HepG2 (cell line): ENCODE results near the gene PEPD. TPM values are rescaled to one million over a fixed set of nuclear protein-coding genes. Genes with fewer than 3 reads are reported as not detected.
A peak's percentile ranks its signal among the peaks of the same experiment; 100 is the strongest.

Experiments used
- BCL6 ChIP-seq: IDR thresholded peaks from 2 replicates; pipeline ENCODE4 v1.6.1; 2016; ENCODE audit warnings: missing genetic modification reagents, missing compliant biosample characterization
- CBFB ChIP-seq: sonication (generic); formaldehyde crosslinking; IDR thresholded peaks from 2 replicates; pipeline ENCODE4 v1.4.0; 2020; ENCODE audit warnings: missing genetic modification reagents
- CEBPB ChIP-seq: IDR thresholded peaks from 2 replicates; pipeline ENCODE4 v1.6.1; 2011; ENCODE audit warnings: low read depth, low read length, improper control_type of control experiment, borderline replicate concordance
- EP300 ChIP-seq, 3 experiments: sonication (generic) in 1 of 3; formaldehyde crosslinking in 1 of 3; IDR thresholded peaks; 2 replicates each; pipeline versions ENCODE4 v1.5.1 to v1.6.1; 2011 to 2020; ENCODE audit warnings: low read depth in 2 of 3, low read length in 2 of 3, borderline replicate concordance in 1 of 3, improper control_type of control experiment in 1 of 3, mild to moderate bottlenecking in 1 of 3, missing genetic modification reagents in 1 of 3, moderate library complexity in 1 of 3
- FOXA3 ChIP-seq: IDR thresholded peaks from 2 replicates; pipeline ENCODE4 v1.6.1; 2016; ENCODE audit warnings: missing genetic modification reagents, missing compliant biosample characterization
- KLF16 ChIP-seq, 2 experiments: sonication (generic) in 1 of 2; formaldehyde crosslinking in 1 of 2; IDR thresholded peaks; 2 replicates each; pipeline versions ENCODE4 v1.6.1 to v1.8.0; 2016 to 2023; ENCODE audit warnings: missing genetic modification reagents in 2 of 2, missing compliant biosample characterization in 1 of 2
- KMT2A ChIP-seq: sonication (generic); formaldehyde crosslinking; IDR thresholded peaks from 2 replicates; pipeline ENCODE4 v1.4.0; 2020; ENCODE audit warnings: missing genetic modification reagents
- MED1 ChIP-seq: sonication (generic); formaldehyde crosslinking; IDR thresholded peaks from 2 replicates; pipeline ENCODE4 v1.4.0; 2020; ENCODE audit warnings: missing genetic modification reagents
- MEF2D ChIP-seq: sonication (generic); formaldehyde crosslinking; IDR thresholded peaks from 2 replicates; pipeline ENCODE4 v1.5.1; 2020; ENCODE audit warnings: mild to moderate bottlenecking, missing genetic modification reagents
- NR2C2 ChIP-seq: sonication (generic); formaldehyde crosslinking; IDR thresholded peaks from 2 replicates; pipeline ENCODE4 v1.4.0; 2020; ENCODE audit warnings: missing genetic modification reagents, mild to moderate bottlenecking, moderate library complexity, borderline replicate concordance
- NR2F6 ChIP-seq, 2 experiments: IDR thresholded peaks; 2 replicates each; pipeline ENCODE4 v1.6.1; 2016; ENCODE audit warnings: antibody characterized with exemption in 1 of 2, mild to moderate bottlenecking in 1 of 2
- REST ChIP-seq, 2 experiments: IDR thresholded peaks; 2 replicates each; pipeline ENCODE4 v1.6.1; 2011 to 2012; ENCODE audit warnings: low read length in 2 of 2, borderline replicate concordance in 1 of 2, low read depth in 1 of 2, mild to moderate bottlenecking in 1 of 2, moderate library complexity in 1 of 2
- SOX5 ChIP-seq: IDR thresholded peaks from 2 replicates; pipeline ENCODE4 v1.6.1; 2016; ENCODE audit warnings: borderline replicate concordance
- ZNF124 ChIP-seq: sonication (generic); formaldehyde crosslinking; IDR thresholded peaks from 2 replicates; pipeline ENCODE4 v1.4.0; 2020; ENCODE audit warnings: missing genetic modification reagents
- ZNF263 ChIP-seq: sonication (generic); formaldehyde crosslinking; IDR thresholded peaks from 2 replicates; pipeline ENCODE4 v1.4.0; 2020; ENCODE audit warnings: missing genetic modification reagents
- ZNF605 ChIP-seq: sonication (generic); formaldehyde crosslinking; IDR thresholded peaks from 2 replicates; pipeline ENCODE4 v1.8.0; 2022; ENCODE audit warnings: mild to moderate bottlenecking, missing genetic modification reagents
- ZNF687 ChIP-seq: sonication (generic); formaldehyde crosslinking; IDR thresholded peaks from 2 replicates; pipeline ENCODE4 v1.5.1; 2020; ENCODE audit warnings: mild to moderate bottlenecking, missing genetic modification reagents, moderate library complexity
- ZNF792 ChIP-seq: IDR thresholded peaks from 2 replicates; pipeline ENCODE4 v1.6.1; 2016
- ZNF800 ChIP-seq: sonication (generic); formaldehyde crosslinking; IDR thresholded peaks from 2 replicates; pipeline ENCODE4 v1.4.0; 2020; ENCODE audit warnings: missing genetic modification reagents
- polyA plus RNA-seq, 8 experiments: library from polyadenylated mRNA; depleted of rRNA in 3 of 8; stranded (reverse) in 7 of 8; unstranded in 1 of 8; fragments of >200 nt; fragmentation: Illumina TruSeq in 4 of 8; extraction: Trizol in 4 of 8; gene quantifications; 2 replicates each; pipeline versions ENCODE4 v1.2.1 to v1.2.3, GENCODE V29; 2011 to 2016; ENCODE audit warnings: low read depth in 4 of 8, missing spikeins in 1 of 8, mixed read lengths in 1 of 8; ENCODE audit not compliant: insufficient read depth in 1 of 8
- total RNA-seq, 5 experiments: library from RNA; depleted of rRNA; stranded (reverse); fragments of >200 nt; fragmentation: Illumina TruSeq; extraction: Trizol; gene quantifications; 2 replicates each; pipeline ENCODE4 v1.2.3, GENCODE V29; 2016; ENCODE audit warnings: low read depth in 1 of 5

The PEPD gene
- total and polyA plus RNA-seq, 2 of the 13 experiments (the other 11 are each of a cell fraction or from before 2014, with no cell fraction given): 60.7 to 75.1 TPM

- peak; percentile 38 for TF ChIP-seq ZNF687 (CRISPR knock-in tag)
- TF ChIP-seq MED1 (CRISPR knock-in tag): peak; percentile 60
- 0 out of 2 replicates have a peak, but pooled peaks have one; percentile 42 for TF ChIP-seq MEF2D (CRISPR knock-in tag)
- TF ChIP-seq CEBPB: peak; percentile 84
- 0 out of 2 replicates have a peak, but pooled peaks have one; percentile 54 for TF ChIP-seq KMT2A (CRISPR knock-in tag)
- peak; percentile 68 for TF ChIP-seq NR2C2 (CRISPR knock-in tag)
- TF ChIP-seq ZNF792 (CRISPR knock-in tag): peak; percentile 19; the same call in 1 of the 2 replicates
- peak; percentile 65 for TF ChIP-seq CBFB (CRISPR knock-in tag)
- TF ChIP-seq SOX5 (CRISPR knock-in tag): no peak
- 0 out of 2 replicates have a peak, but pooled peaks have one; percentile 7 for TF ChIP-seq ZNF124
- TF ChIP-seq REST (IDR thresholded peaks at IDR 0.05; ENCODE audit: borderline replicate concordance in 1 of 2, low read depth in 1 of 2, low read length in 2 of 2): peak in 1 of 2 experiments; percentile 61; a peak in 2 of 4 replicates
- TF ChIP-seq EP300 (IDR thresholded peaks at IDR 0.05; ENCODE audit: low read depth in 2 of 2, low read length in 2 of 2): peak in 1 of 2 experiments; percentile 47; a peak in 3 of 4 replicates
- TF ChIP-seq EP300 (CRISPR knock-in tag; IDR thresholded peaks at IDR 0.05; ENCODE audit: borderline replicate concordance): no peak
- TF ChIP-seq ZNF263 (CRISPR knock-in tag): 0 out of 2 replicates have a peak, but pooled peaks have one; percentile 45
- TF ChIP-seq KLF16 (CRISPR knock-in tag; IDR thresholded peaks at IDR 0.05): peak in 1 of 2 experiments; percentile 40; a peak in 1 of 4 replicates
- 0 out of 2 replicates have a peak, but pooled peaks have one; percentile 47 for TF ChIP-seq ZNF800 (CRISPR knock-in tag)
- TF ChIP-seq BCL6 (CRISPR knock-in tag): peak; percentile 33; the same call in 1 of the 2 replicates
- TF ChIP-seq FOXA3 (CRISPR knock-in tag): peak; percentile 32; the same call in 1 of the 2 replicates
- peak; percentile 6; the same call in 1 of the 2 replicates for TF ChIP-seq NR2F6 (IDR thresholded peaks at IDR 0.05)
- TF ChIP-seq NR2F6 (CRISPR knock-in tag; IDR thresholded peaks at IDR 0.05): no peak
- 0 out of 2 replicates have a peak, but pooled peaks have one; percentile 21 for TF ChIP-seq ZNF605
These were observed 173.1 kb downstream of the PEPD start (continued) for GRCh38 chr19:33348301-33349010.
